ENCODE data around the gene SOAT1. TPM values are rescaled to one million over a fixed set of nuclear protein-coding genes. Genes with fewer than 3 reads are reported as not detected.
"Not testable (repeated sequence)": the region's sequence is repeated elsewhere in the genome, so short reads cannot be mapped to it uniquely, and the experiment has no call there.

SOAT1 gene
- total RNA-seq, 4 donors from 2014 or later = 1.7 to 8.0 (median 4.9) TPM

GRCh38 chr1:179253286-179253972, 40.2 kb upstream of the SOAT1 start:
- WGBS, 2 donors = 59 to 67% methylated on average over 8 of the region's 8 CpGs
- no peaks in the 10 kb centered on the region for H3K36me3 ChIP-seq
- no peaks in the 10 kb centered on the region for H3K9me3 ChIP-seq
- H3K27ac ChIP-seq = no peak overlapping the region
- intact Hi-C loops (cut with DNase I) = no loop called here
- no peak for DNase-seq
- no peaks in the 10 kb centered on the region for H3K4me1 ChIP-seq
- no peaks in the 10 kb centered on the region for H3K27me3 ChIP-seq
- no peak overlapping the region for H3K4me3 ChIP-seq
- TF ChIP-seq CTCF (IDR thresholded peaks at IDR 0.05) (no peak), POLR2A (IDR thresholded peaks at IDR 0.05) (no peak)

DNA sequence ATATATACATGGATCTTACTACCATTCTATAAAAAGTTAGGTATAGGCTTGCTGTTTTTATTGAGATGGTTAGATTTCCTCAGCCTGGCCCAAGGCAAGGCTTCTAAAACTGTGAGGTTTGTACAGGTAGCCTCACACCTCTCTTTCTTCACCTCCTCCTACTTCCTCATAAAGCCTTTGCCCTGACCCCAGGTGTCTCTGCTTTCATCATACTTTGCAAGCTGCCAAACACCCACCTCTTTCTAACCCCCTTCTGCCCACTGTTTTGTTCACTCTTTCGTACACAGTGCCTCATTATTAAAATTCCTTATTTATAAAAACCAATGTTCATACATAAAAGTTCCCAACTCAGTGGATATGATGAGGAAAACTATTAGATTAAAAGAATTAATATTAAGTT, 31.4 kb upstream of the SOAT1 start:
- no peak overlapping the region for H3K27ac ChIP-seq
- no peaks in the 10 kb centered on the region for H3K27me3 ChIP-seq
- no peaks in the 10 kb centered on the region for H3K9me3 ChIP-seq
- no peaks in the 10 kb centered on the region for H3K36me3 ChIP-seq
- H3K4me1 ChIP-seq = no peaks in the 10 kb centered on the region
- 75 to 94% methylated on average over 1 of the region's 1 CpG for WGBS, 2 donors
- intact Hi-C loops (cut with DNase I) = no loop called here
- TF ChIP-seq CTCF (IDR thresholded peaks at IDR 0.05) = no peak
- TF ChIP-seq POLR2A (IDR thresholded peaks at IDR 0.05) = no peak
- no peak overlapping the region for H3K4me3 ChIP-seq
- no peak for DNase-seq

DNA sequence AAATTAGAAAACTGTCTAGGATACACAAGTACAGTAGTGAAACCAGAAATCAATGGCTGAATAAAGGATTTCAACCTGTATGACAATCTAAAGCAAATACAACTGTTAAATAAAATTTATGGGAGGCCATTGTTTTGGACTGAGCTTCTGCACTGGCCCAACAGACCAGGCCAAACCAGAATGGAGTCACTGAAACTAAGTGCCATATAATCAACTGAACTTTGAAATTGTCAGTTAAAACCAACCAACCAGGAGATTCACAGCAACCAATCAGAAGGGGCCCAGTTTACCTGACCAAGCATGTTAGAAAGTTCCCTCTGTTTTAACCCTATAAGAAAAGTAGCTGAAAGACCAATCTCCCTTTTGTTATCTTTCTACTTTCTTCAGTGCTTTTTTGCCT, 30.5 kb upstream of the SOAT1 start:
- TF ChIP-seq POLR2A (IDR thresholded peaks at IDR 0.05) (no peak), CTCF (IDR thresholded peaks at IDR 0.05) (no peak)
- Histone ChIP-seq H3K9me3 (no peaks in the 10 kb centered on the region), H3K27me3 (no peaks in the 10 kb centered on the region), H3K4me1 (no peaks in the 10 kb centered on the region), H3K4me3 (no peak overlapping the region), H3K36me3 (no peaks in the 10 kb centered on the region), H3K27ac (no peak overlapping the region)
- DNase-seq = no peak
- intact Hi-C loops (cut with DNase I) = no loop called here

GRCh38 chr1:179264507-179264906, 29.1 kb upstream of the SOAT1 start:
- intact Hi-C loops (cut with DNase I) = no loop called here
- Histone ChIP-seq H3K4me3 (no peak overlapping the region), H3K9me3 (no peaks in the 10 kb centered on the region), H3K4me1 (no peaks in the 10 kb centered on the region), H3K27me3 (no peaks in the 10 kb centered on the region), H3K36me3 (no peaks in the 10 kb centered on the region), H3K27ac (no peak overlapping the region)
- TF ChIP-seq CTCF (IDR thresholded peaks at IDR 0.05) (no peak), POLR2A (IDR thresholded peaks at IDR 0.05) (no peak)
- no peak for DNase-seq
- 48 to 55% methylated on average over 3 of the region's 3 CpGs for WGBS, 2 donors

GRCh38 chr1:179269071-179269470, 24.5 kb upstream of the SOAT1 start:
- H3K4me3 ChIP-seq = no peak overlapping the region
- TF ChIP-seq POLR2A (IDR thresholded peaks at IDR 0.05) (no peak), CTCF (IDR thresholded peaks at IDR 0.05) (no peak)
- H3K4me1 ChIP-seq = no peaks in the 10 kb centered on the region
- H3K9me3 ChIP-seq = no peaks in the 10 kb centered on the region
- no peak overlapping the region for H3K27ac ChIP-seq
- DNase-seq = no peak
- intact Hi-C loops (cut with DNase I) = no loop called here
- H3K27me3 ChIP-seq = no peaks in the 10 kb centered on the region
- H3K36me3 ChIP-seq = no peaks in the 10 kb centered on the region

- H3K27me3 ChIP-seq; H3K4me3 ChIP-seq; H3K4me1 ChIP-seq; H3K36me3 ChIP-seq; DNase-seq; H3K9me3 ChIP-seq; H3K27ac ChIP-seq; intact Hi-C loops (cut with DNase I): not testable (repeated sequence)
- WGBS, 2 donors = 84 to 85% methylated on average over 4 to 5 of the region's 5 CpGs
Observed at GRCh38 chr1:179274424-179274823, 19.2 kb upstream of the SOAT1 start.

Measured in esophagus squamous epithelium (tissue), 5 donors.